Spleen (tissue), 13 donors: Measurements from ENCODE around the gene PPA2. TPM values are rescaled to one million over a fixed set of nuclear protein-coding genes. Genes with fewer than 3 reads are reported as not detected.

Source experiments
- DNase-seq: peaks from one replicate; pipeline ENCODE4 v3.0.0-alpha.2; 2020
- H3K27ac ChIP-seq, 8 donors: fragments of 200-600 bp; sonication (generic) in 7 of 8; 1 replicate in 4 of 8; 2 replicates in 4 of 8; pipeline versions ENCODE4 v1.5.0 to v1.8.0; 2016 to 2021; ENCODE audit warnings: inconsistent platforms in 4 of 8, mild to moderate bottlenecking in 4 of 8, moderate library complexity in 1 of 8
- H3K27me3 ChIP-seq, 7 donors: fragments of 200-600 bp; sonication (generic) in 6 of 7; replicated peaks in 1 of 7; 1 replicate in 4 of 7; 2 replicates in 3 of 7; pipeline versions ENCODE4 v1.5.0 to v1.8.0; 2016 to 2021; ENCODE audit warnings: inconsistent platforms in 3 of 7, mild to moderate bottlenecking in 1 of 7
- H3K36me3 ChIP-seq, 6 donors: fragments of 200-600 bp; sonication (generic) in 5 of 6; 1 replicate in 4 of 6; 2 replicates in 2 of 6; pipeline versions ENCODE4 v1.5.0 to v1.8.0; 2016 to 2021; ENCODE audit warnings: inconsistent platforms in 2 of 6
- H3K4me1 ChIP-seq, 6 donors: fragments of 200-600 bp; sonication (generic) in 5 of 6; 1 replicate in 3 of 6; 2 replicates in 3 of 6; pipeline versions ENCODE4 v1.5.0 to v1.8.0; 2016 to 2021; ENCODE audit warnings: inconsistent platforms in 3 of 6
- H3K4me3 ChIP-seq, 8 donors: fragments of 200-600 bp; sonication (generic) in 7 of 8; 1 replicate in 4 of 8; 2 replicates in 4 of 8; pipeline versions ENCODE4 v1.5.0 to v1.8.0; 2016 to 2021; ENCODE audit warnings: inconsistent platforms in 4 of 8, mild to moderate bottlenecking in 4 of 8, moderate library complexity in 2 of 8
- H3K9me3 ChIP-seq, 8 donors: fragments of 200-600 bp; sonication (generic) in 7 of 8; 1 replicate in 4 of 8; 2 replicates in 4 of 8; pipeline versions ENCODE4 v1.5.0 to v1.8.0; 2016 to 2021; ENCODE audit warnings: inconsistent platforms in 4 of 8
- POLR2A ChIP-seq, 3 donors: fragments of 450-650 bp; IDR thresholded peaks; one replicate each; pipeline ENCODE4 v1.5.1; 2017; ENCODE audit warnings: antibody characterized with exemption in 3 of 3, mild to moderate bottlenecking in 1 of 3
- POLR2AphosphoS5 ChIP-seq, 3 donors: sonication (generic); formaldehyde crosslinking; IDR thresholded peaks; one replicate each; pipeline ENCODE4 v1.5.1; 2017; ENCODE audit warnings: antibody characterized with exemption in 3 of 3
- WGBS, 5 donors: extraction: QIAGEN DNeasy Blood & Tissue Kit in 3 of 5; methylation state at CpG; one replicate each; pipeline versions ENCODE4 v1.1.5 to v1.1.7; 2013 to 2018; 5-methylcytosine and 5-hydroxymethylcytosine counted together
- intact Hi-C: fragments of 100-400 bp; cut with DNase I; formaldehyde crosslinking; loops from one replicate; pipeline ENCODE4 v1.15.0; 2023; ENCODE audit warnings: low total_unique reads
- long read RNA-seq, 2 donors: transcript quantifications; one replicate each; lab custom pipeline, GENCODE V29; 2026
- polyA plus RNA-seq, 3 donors: library from polyadenylated mRNA; stranded (reverse); fragments of 200-250 nt; gene quantifications; one replicate each; pipeline ENCODE4 v1.2.1, GENCODE V29; 2013
- total RNA-seq, 7 donors: library from RNA; depleted of rRNA in 3 of 7; stranded (reverse); fragments of >200 nt in 3 of 7; fragmentation: NEBNext Ultra II Directional in 4 of 7; extraction: Animal tissue kit (Norgen Biotek cat#: 25700) in 4 of 7; gene quantifications; one replicate each; pipeline versions ENCODE4 v1.1.0 to v1.2.1, GENCODE V29; 2016 to 2021
- TF ChIP-seq, protein P1 (sequence below), 11 experiments: fragments of 200-600 bp in 7 of 11; fragments of 450-650 bp in 4 of 11; sonication (generic) in 4 of 11; IDR thresholded peaks in 8 of 11; conservative IDR thresholded peaks in 3 of 11; 1 replicate in 7 of 11; 2 replicates in 4 of 11; pipeline versions ENCODE4 v1.4.0 to v1.8.0; 2016 to 2021; ENCODE audit warnings: antibody characterized with exemption in 11 of 11, inconsistent platforms in 4 of 11, mild to moderate bottlenecking in 1 of 11
- donor health status: healthy with polysubstance abuse.
- donor health status: DM: no; HTN: no; CAD: no; lungs with moderate emphysema.
- donor health status: DM: no; HTN: no; CAD: no.
- donor health status: Bipolar disorder and iron deficiency.
- donor health status: healthy.
- donor health status: DM: no; HTN: no; CAD: no.
- donor health status: DM: yes; HTN: yes; CAD: no.

The PPA2 gene
- total RNA-seq (100 to 1,000 TPM in 1 of 7 donors, 10 to 100 TPM in 6; 56.9 to 113 (median 69.1) TPM), polyA plus RNA-seq (10 to 100 TPM; 45.2 to 67.8 (median 48.5) TPM)
- long read RNA-seq, donor 1, transcript PPA2-201 (12 exons, 1,684 nt): major isoform, 19 of 26 reads
- long read RNA-seq, donor 1, partial matches to known transcripts: 0 of 26 reads
- long read RNA-seq, donor 1, other reads (novel, unspliced or antisense): 0 of 26 reads
- long read RNA-seq, donor 2, transcript PPA2-201 (12 exons, 1,684 nt): major isoform, 10 of 11 reads
- long read RNA-seq, donor 2, partial matches to known transcripts: 0 of 11 reads
- long read RNA-seq, donor 2, other reads (novel, unspliced or antisense): 0 of 11 reads

DNA sequence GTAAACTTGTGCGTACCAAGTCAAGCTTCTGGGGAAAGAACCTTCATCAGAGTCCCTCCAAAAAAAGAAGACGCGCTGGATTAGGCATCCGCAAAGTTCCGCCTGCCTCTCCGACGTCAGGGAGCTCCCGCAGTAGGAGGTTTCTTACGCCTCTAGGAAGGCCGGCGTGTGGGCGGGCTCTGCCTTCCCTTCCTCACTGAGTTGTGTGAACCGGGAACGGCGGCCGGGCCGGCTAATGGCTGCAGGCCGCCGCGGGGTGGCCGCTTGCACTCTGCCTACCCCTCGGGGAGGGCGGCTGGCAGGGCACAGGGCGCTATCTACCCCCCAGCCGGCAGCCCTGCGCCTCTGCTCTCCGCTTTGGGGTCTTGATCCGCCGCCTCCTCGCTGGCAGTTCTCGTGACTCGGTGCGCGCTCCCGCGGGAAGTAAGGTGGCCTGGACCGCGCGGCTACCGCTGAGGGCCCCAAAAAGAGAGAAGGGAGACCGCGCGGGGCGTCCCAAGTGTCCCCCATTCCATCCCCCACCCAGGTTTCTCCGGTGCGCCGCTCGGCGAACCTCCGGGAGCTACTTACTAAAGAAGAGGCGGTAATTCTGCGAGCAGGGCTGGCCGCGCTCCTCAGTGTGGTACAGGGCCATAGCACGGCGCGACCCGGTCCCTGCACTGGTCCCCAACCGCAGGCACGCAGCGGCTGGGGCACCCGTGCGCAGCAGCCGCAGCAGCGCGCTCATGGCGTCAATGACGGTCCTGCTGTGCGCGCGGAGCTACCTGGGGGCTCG, at the start of gene PPA2:
TSS of gene PPA2 (minus strand) at position 739 of the 775 bp plus-strand sequence. CDS start at position 727, 12 bp downstream.
- H3K27ac ChIP-seq: peak within 1 kb of the TSS; percentile 92 to 100 (median 99)
- peak within 1 kb of the TSS; percentile 77 to 93 (median 81) for H3K4me3 ChIP-seq
- 0 to 1% (median 0%) methylated on average over 22 to 72 of the region's 72 CpGs for WGBS, 5 donors
- no peaks in the 10 kb centered on the region for H3K9me3 ChIP-seq
- no peaks in the 10 kb centered on the region for H3K27me3 ChIP-seq
- DNase-seq: peak; percentile 97
- peaks cover 9 to 51% (median 45%) of the 10 kb centered on the region in 6 donors for H3K4me1 ChIP-seq
- intact Hi-C loops: loop anchor here (5.0 kb wide), 1 partner anchor 336 kb away; no protein-coding TSS in a partner anchor
- H3K36me3 ChIP-seq: no peaks in the 10 kb centered on the region
- TF ChIP-seq POLR2AphosphoS5 (IDR thresholded peaks at IDR 0.05) (peak; percentile 91 to 96 (median 92)), POLR2A (IDR thresholded peaks at IDR 0.05) (peak; percentile 10 to 64 (median 23))
- TF ChIP-seq, protein P1, sequence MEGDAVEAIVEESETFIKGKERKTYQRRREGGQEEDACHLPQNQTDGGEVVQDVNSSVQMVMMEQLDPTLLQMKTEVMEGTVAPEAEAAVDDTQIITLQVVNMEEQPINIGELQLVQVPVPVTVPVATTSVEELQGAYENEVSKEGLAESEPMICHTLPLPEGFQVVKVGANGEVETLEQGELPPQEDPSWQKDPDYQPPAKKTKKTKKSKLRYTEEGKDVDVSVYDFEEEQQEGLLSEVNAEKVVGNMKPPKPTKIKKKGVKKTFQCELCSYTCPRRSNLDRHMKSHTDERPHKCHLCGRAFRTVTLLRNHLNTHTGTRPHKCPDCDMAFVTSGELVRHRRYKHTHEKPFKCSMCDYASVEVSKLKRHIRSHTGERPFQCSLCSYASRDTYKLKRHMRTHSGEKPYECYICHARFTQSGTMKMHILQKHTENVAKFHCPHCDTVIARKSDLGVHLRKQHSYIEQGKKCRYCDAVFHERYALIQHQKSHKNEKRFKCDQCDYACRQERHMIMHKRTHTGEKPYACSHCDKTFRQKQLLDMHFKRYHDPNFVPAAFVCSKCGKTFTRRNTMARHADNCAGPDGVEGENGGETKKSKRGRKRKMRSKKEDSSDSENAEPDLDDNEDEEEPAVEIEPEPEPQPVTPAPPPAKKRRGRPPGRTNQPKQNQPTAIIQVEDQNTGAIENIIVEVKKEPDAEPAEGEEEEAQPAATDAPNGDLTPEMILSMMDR (IDR thresholded peaks at IDR 0.05 in 8 of 11, conservative IDR thresholded peaks at IDR 0.05 in 3 of 11): no peak

DNA sequence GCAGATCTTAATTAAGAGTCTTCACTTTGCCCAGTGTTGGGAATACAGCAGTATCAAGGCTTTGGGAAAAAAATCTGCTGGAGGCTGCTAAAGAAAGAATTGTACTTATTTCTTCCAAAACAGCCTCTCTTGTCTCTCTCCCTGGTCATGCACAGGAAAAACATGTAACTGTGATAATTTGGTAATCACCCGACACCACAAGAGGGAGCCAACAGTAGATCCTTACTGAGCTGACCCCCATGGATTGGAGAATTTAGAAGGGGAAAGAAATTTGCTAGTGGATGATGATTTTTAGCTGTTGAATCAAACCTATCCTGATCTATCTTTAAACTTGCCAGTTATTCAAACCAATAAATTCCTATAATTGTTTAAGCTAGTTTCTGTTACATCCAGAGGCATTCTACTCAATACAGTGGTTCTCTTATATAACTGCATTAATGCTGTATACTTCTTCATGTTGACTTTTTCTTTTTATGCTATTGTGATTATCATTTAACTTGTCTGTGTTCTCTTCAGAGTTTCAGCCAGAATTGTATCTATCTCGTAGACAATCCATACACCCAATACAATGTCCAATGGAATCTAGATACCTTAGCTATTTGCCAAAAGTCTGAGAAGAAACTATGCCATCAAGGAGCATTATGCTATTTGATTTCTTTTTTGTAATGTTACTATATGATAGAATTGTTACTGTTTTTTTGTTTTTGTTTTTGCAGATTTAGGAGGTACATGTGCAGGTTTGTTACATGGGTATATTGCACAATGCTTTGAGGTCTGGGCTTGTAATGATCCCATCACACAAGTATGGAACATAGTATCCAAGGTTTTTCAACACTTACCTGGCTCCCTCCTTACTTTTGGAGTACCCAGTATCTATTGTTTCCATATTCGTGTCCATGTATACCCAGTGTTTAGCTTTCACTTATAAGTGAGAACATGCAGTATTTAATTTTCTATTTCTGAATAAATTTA, 47.2 kb upstream of the PPA2 start:
- no peak for DNase-seq
- no peaks in the 10 kb centered on the region for H3K4me1 ChIP-seq
- no peak for TF ChIP-seq POLR2AphosphoS5 (IDR thresholded peaks at IDR 0.05)
- TF ChIP-seq POLR2A (IDR thresholded peaks at IDR 0.05): no peak
- TF ChIP-seq, protein P1 (IDR thresholded peaks at IDR 0.05 in 8 of 11, conservative IDR thresholded peaks at IDR 0.05 in 3 of 11): peak in 8 of 11 experiments; percentile 14 to 60 (median 54)
- H3K36me3 ChIP-seq: no peaks in the 10 kb centered on the region
- intact Hi-C loops: loop anchor here (5.0 kb wide), 1 partner anchor 196 kb away; no protein-coding TSS in a partner anchor
- WGBS, 5 donors: 22 to 35% (median 23%) methylated on average over 3 of the region's 3 CpGs
- H3K9me3 ChIP-seq: peaks cover 0 to 1% (median 0%) of the 10 kb centered on the region in 8 donors
- no peak overlapping the region for H3K4me3 ChIP-seq
- no peak overlapping the region for H3K27ac ChIP-seq
- peaks cover 0 to 10% (median 0%) of the 10 kb centered on the region in 7 donors for H3K27me3 ChIP-seq

DNA sequence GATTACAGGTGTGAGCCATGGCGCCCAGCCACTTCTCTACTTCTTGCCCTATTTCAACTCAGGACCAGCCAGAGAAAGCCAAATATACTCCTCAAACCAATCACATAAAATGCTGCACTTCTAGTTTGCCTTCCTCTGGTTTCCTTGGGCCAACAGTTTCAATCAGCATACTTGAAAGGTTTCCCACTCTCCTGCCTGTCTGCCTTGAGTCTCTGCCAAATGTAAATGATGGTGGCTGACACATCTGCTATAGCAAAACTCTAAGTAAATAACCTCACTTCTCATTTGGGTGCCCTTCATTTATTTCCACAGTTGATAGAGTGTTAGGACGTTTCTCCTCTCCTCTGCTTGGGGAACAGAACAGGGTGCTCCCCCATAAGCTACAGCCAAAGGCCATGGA, 36.4 kb upstream of the PPA2 start:
- DNase-seq: no peak
- TF ChIP-seq, protein P1 (IDR thresholded peaks at IDR 0.05 in 8 of 11, conservative IDR thresholded peaks at IDR 0.05 in 3 of 11): no peak
- TF ChIP-seq POLR2AphosphoS5 (IDR thresholded peaks at IDR 0.05): no peak
- no peak for TF ChIP-seq POLR2A (IDR thresholded peaks at IDR 0.05)
- H3K27me3 ChIP-seq: no peaks in the 10 kb centered on the region
- intact Hi-C loops: no loop called here
- 56 to 78% (median 69%) methylated on average over 2 of the region's 2 CpGs for WGBS, 5 donors
- H3K9me3 ChIP-seq: peaks cover 0 to 15% (median 0%) of the 10 kb centered on the region in 8 donors
- H3K36me3 ChIP-seq: no peaks in the 10 kb centered on the region
- H3K4me1 ChIP-seq: no peaks in the 10 kb centered on the region
- no peak overlapping the region for H3K27ac ChIP-seq
- H3K4me3 ChIP-seq: no peak overlapping the region
